IPS-NIHi11 (cell line): Measurements from ENCODE around the gene ATP11C.
A peak's percentile ranks its signal among the peaks of the same experiment; 100 is the strongest.

Experiments
- DNase-seq: peaks from one replicate; pipeline ENCODE4 v3.0.0; 2012; ENCODE audit warnings: mixed read lengths, low spot score

Gene ATP11C

DNA sequence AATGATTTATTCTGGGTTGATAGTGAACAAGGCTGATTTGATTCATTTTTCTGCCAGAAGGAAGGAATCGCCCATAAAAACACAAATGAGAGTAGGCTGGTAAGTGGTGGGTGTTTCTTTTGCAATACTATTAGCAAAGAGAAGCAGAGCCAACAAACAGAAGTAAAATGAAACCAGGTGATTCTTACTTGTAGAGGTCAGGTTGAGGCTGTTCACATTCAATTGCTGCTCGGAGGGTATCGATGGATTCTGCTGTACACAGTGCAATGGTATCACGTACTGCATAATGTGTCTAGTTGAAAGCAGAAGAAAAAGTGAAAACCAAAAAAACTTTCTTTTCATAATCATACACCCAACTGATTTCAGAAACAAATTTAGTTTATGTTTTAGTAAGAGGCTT is 130.8 kb downstream of the ATP11C start:
- no peak for DNase-seq

DNA sequence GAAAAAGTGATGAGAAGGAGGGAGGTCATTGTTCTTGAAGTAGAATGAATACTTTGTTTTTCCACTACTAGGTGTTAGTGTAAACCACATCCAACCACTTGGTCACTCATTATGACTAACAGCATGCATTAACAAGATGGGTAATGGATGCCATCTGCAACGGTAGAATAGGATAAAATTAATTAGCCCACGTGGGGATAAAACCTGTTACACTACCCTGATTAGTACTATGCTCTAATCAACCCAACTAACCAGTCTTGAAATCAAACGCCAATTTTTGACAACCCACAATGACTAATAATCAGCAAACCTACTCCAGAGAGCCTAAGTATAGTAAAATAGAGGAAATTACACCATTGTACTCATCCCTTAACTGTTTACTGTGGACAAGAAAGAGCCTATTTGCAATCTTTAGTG is 131.4 kb downstream of the ATP11C start:
- no peak for DNase-seq

DNA sequence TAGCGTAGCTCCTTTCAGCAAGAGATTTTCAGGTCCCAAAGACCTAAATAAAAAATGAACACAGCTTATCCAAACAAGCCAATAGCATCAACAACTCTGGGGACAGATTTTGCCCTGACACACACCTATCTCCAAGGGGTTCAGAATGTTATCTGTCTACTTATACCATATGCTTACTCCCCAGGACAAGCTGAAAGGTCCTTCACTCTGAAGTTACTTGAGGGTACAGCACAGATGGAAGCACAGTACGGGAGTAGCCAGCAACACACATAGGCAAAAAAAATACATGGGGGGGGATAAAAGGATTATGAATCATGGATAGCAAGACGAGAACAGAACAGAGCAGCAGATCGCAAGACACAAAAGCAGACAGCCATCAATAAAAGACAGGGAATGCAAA is 134.2 kb downstream of the ATP11C start:
- DNase-seq, result no peak

DNA sequence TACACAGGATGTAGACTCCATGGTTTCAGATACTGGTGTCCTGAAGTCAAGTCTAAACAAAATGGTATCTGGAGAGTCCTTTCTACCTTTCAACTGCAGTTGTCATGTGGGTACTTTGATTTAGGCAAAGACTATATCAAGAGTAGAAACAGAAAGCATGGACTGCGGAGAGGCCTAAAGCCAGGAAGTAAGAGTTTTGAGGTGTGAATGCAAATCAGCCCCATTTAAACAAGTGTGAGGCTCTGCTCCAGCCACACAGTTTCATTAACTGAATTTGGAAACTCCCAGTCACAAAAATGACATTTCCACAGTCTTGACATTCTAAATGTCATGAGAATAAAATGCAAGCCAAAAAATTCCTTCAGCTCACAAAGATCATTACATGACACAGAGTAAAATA is 137.7 kb downstream of the ATP11C start:
- DNase-seq, result no peak

DNA sequence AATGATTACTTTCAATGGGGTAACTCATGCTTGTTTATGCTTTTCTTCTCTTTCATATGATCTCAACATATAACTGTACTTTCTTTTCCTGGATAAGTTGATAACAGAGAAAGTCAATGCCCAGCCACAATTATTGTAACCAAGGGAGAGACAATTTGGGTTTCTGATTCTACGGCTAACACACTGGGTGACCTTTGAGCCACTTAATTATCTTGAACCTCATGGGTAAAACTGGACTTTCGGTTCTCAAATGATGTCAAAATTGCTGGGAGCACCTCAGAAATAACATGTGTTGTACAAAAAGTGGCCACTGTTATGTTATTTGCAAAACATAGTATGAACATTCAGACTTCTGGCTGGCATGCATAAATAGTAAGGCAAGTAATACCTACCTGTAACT is 145.3 kb downstream of the ATP11C start:
- DNase-seq, result no peak

DNA sequence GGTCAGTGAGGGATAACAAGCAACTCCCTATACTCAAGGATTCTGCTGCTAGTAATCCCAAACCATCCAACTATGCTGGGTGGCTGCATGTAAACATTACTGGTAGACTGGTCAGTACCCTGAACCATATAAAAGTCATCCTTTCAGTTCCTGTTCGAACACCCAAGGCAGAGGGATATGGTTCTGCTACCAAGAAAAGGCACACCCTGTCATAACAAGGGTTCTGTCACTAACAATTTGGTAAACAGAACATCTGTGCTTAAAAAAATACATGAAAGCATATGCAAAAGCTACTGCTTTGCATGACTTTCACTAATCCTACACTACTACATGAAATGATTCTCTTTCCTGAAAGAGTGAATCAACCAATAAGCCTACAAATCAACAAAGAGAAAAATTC is 148.0 kb downstream of the ATP11C start:
- DNase-seq, result no peak

DNA sequence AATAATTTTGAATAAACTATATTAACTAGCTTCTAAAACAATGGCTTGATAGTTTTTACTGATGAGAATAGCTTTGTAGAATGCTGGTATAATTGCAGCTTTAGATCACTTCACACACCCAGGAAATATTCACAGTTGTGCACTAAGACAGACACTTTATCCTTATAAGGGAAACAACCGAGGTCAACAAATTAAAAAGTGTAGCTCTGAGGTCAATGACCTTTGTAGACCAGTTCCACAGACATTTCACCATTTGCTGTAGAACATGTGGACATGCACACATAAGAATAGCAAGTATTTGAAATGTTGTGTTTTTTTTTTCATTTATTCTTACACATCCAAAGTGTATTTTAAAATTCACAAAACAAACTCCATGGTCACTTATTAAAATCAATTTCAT is 148.9 kb downstream of the ATP11C start:
- no peak for DNase-seq

DNA sequence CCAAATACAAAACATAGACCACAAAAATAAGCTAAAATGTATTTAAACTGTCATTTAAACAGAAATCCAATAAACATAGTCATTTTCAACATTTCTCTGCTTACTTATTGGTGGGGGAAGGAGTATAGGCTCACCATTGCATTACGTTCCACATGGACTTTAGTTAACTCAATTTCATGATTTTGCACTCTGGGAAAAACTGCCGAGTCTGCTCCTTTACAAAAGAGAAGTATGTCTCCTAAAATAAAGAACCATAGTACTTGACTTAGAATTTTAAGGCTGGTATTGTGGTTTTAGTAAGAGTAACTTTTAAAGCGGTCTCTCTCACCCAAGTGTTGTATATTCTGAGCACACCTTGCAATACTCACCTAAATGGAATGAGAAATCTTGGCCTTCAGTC is 149.8 kb downstream of the ATP11C start:
- no peak for DNase-seq

DNA sequence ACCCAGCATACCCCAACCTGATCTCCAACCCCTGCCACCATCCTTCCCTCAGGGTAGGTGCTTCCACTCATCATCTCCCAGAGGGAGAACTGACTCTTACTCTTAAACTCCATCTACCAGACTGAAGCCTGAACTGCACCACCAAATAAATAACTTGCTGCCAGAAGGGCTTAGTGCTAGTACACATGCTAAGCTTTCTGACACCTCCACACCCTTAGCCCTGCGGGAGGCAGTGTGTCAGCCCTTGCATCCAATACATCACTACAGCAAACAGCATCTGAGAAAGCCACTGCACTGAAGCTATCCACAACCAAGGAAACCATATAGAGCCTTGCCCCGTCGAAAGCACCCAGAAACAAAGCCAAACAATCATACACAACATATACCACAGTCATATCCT is 156.3 kb downstream of the ATP11C start:
- DNase-seq, result no peak

DNA sequence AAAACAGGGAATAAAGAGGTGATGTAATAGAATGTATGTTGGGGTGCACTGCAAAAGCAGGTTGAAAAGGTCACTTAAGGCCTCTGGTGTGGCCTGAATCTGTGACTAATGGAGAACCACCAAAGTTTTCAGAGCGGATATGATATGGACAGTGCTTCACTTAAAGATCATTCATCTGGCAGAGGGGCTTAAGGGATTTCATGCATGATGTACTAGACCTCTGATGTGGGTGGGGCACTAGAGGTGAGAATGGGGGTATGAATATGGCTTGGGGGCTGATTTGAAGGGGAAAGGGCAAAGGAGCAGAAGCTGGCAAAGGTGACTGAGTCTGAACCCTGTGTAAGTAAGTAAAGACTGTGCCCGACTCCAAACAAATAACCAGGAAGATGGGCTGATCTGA is 162.5 kb downstream of the ATP11C start:
- no peak for DNase-seq

DNA sequence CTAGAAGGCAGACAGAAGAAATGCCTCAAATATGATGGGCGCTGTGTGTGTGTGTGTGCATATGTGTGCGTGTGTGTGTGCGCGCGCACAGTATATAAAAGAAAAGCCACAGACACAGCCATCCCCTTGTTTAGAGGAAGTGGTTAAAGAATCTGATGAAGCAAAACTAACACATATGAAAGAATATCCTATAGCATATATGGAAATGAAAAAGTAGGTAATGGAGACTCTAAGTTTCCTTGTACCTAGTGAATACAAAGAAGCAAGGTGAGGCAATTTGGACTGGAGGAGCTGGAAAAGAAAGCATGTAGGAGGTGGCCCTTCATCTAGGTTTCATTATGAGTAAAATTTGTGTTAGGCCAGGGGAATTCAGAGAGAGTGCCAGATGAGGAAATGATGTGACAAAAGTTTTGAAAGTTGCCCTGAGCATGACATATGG is 166.3 kb downstream of the ATP11C start:
- no peak for DNase-seq

DNA sequence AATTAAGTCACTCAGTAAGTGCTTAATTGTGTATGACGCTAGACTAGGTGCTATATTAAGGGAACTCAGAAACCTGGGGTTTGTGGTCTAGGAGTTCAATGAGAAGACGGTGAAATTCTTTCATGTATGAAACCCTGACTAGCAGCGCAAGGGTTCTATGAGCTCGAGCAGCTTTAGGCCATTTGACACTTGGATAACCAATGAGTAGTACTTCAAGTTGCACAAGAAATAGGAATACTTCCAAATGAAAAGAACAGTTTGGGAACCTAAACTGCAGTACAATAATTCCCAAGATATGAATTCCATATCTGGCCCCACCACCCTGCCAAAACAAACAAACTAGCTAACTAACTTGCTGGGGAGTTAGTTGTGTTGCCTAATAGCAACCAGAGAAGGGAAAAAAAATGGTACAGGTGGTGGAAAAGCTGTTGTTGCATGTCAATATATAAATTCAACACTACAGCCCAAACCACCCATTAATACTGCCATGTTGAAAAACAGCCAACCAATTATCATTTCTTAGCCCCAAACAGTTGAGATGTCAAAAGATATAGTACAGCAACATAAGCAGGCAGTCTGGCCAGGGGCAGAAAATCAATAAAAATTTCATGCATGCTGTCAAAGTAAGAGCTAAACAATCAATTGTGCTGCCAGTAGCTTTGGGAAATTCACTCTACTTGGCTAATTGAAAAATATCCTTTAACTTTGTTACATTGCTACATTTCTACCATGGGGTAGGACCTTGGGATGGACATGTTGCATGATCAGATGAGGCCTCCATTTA is 170.3 kb downstream of the ATP11C start:
- DNase-seq, result no peak

DNA sequence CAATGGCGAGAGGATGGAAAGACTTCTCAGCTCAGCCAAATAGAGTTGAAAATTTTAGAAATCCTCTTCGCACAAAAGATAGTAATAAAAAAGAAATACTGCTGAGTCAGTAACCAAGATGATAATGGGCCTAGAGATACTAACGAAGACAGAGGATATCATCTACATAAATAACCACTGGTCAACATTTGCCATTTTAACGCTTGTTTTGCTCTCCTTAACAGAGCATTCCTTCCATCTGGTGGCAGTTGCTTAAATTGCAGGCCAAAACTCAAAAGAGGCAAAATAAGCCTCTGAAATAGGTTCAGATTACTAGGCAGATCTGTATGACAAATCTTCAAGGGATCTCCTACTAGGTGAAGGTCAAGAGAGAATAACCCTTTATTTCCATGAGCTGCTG is 173.2 kb downstream of the ATP11C start:
- DNase-seq, result peak; percentile 15

DNA sequence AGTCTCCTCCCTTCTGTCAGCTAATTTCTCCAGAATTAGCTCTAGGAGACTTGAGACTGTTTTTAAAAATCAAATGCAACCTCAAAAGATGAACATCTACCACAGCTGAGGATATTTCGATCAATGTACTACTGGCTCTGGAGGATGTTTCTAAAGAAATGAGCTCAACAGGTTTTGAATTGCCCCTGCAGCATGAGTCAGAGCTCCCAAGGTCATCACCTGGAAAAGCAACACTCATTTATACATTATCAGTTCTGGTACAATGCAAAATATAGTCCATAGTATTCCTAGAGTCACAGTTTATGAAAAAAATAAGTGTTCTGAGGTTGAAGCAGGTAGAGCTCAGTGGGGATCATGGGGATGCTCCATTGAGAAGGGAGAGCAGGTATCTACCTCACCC is 174.0 kb downstream of the ATP11C start:
- no peak for DNase-seq

DNA sequence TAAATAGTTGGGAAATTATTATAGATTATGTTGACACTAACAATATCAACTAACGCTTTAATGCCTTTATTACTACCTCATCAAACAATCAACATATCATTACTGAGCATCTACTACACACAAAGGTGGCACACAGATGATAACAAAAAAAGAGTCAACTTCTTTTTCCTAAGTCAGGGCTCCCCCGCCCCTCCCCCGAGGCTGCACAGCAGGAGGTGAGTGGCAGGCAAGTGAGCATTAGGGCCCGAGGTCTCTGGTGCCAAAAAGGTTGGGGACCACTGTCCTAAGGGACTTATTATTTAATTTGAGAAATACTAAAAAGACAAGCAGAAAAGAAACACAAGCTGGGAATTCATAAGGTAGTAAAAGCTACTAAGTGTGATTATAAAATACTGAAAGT is 174.6 kb downstream of the ATP11C start:
- no peak for DNase-seq

DNA sequence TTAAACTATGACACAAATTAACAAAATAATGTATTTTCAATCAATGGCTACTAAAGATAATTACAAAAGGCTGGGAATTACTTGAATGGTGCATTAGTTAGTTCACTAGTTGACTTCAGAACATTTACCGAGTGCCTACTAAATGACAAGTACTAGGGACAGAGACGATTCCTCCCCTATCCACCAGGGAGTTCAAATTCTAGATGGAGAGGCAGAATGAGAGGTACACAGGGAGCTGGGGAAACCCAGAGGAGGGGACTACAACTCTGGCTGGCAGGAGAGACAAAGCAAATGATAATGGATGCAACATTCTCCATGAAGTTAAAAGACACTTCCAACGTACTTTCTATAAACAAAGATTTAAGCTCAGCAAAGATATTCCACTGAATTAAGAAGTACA is 181.8 kb downstream of the ATP11C start:
- DNase-seq, result no peak

DNA sequence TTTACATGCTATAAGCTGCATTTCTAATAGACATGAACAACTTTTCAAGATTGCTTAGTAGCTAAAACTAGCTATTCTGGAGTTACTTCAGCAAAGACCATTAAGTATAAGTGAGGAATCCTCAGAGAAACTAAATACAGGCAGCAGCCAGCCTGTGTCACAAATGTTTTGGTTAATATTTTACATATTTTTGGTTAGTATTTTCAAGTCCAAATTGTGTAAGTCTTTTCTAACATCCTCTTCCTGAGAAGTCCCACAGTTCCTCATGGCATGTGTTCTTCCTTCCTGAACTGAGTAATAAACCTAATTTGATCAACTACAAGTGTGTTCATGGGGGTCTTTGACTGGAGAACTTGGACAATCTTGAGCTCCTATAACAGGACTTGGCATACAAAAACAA is 182.5 kb downstream of the ATP11C start:
- DNase-seq, result no peak

DNA sequence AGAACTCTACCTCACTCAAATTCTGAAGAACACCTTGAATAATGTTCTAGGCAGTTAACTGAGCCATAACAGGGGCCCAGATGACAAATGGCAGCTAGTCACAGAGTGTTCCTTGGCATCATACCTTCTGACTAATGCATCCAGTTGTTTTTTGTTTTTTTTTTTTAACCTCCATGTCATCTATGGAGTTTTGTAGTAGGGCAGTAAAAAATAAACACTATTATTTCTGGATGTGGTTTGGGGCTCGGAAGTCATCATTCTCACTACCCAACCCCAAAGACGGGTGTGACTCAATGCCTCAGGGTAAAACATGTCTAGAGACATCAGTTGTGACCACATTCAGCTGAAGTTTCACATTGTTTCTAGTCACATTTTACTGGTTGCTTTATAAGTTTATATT is 193.7 kb downstream of the ATP11C start:
- DNase-seq, result no peak

DNA sequence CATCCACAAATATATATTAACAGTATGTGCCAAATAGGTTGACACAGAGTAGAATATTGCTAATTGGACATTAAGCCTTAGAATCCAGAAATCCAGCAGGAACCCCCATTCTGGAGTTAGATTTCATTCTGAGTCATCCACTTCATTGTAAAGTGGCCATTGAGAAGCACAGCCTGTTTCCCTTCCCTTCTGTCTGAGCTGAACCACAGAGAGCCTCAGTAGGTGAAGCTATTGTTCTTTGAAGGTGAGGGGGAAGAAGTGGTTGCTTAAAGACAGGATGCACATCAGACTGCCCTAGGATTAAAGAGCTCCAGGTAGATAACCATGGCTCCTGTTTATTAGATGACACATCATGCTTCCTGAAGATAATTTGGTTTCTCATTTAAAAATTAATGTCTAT is 194.3 kb downstream of the ATP11C start:
- DNase-seq, result peak; percentile 10

DNA sequence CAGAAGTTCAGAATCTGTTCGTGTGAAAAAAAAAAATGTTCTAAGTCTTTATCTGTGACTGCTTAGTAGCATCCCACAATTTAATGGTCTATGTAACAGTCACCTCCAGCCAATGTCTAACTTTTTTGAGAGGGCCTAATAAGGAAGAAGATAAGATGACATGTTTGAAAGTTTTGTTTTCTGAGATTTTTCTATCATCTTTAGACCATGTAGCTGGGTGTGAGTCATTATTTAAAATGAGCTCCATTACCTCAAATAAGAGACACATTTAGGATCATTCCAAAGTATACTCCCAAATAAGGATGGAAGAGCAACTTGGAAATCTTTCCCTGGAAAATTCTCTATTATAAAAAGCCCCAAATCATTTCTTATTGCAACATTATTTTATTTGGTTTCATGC is 196.7 kb downstream of the ATP11C start:
- no peak for DNase-seq

DNA sequence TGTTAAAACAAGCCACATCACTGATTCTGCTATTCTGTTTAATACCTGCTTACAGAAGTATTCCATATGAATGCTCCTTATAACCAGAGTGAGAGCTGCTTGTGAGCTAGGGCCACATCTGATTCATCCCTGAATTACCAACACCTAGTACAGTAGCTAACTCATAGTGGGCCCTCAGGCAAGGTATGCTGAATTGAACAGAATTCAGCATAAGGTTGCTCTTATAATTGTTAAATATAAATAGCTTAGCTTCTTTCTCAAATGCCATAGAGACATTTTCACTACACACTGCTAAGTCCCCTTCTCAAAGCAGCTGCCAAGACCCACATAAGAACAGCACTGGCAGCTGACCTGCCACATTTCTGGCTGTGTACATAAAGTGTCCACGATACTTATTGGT is 197.9 kb downstream of the ATP11C start:
- no peak for DNase-seq

DNA sequence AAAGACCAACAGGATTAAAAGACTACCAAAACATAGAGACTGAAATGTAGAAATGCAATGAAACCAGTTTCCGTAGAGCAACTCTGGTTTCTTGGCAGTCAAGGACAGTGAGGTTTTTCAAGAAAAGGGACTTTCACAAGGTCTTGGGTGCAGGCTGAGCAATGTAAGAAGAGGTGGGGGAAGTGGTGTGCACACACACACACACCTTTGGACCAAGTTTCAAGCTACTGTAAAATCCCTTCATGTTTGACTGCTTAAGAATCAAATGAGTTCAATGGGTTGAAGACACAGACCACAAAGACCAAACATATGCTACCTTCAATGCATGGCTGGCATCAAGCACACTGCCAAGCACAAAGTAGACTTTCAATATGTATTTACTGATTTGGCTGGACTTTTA is 207.1 kb downstream of the ATP11C start:
- DNase-seq, result no peak

DNA sequence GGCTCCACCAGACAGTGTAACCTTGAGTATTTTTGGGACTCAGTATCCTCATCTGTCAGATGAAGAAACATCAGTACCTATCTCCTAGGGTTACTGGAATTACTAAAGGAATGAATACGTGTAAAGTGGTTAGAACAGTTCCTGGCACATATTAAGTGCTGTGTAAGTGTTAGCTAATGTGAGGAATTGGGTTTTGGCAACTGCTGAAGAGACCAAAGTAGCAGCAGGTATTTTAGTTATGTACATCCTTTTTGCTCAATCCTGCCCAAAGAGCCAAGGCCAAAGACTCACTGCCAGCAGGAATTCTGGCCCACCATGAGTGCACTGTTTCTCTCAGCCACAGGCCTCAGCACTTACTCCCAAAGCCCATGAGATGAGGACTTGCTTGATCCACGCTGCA is 208.2 kb downstream of the ATP11C start:
- no peak for DNase-seq

DNA sequence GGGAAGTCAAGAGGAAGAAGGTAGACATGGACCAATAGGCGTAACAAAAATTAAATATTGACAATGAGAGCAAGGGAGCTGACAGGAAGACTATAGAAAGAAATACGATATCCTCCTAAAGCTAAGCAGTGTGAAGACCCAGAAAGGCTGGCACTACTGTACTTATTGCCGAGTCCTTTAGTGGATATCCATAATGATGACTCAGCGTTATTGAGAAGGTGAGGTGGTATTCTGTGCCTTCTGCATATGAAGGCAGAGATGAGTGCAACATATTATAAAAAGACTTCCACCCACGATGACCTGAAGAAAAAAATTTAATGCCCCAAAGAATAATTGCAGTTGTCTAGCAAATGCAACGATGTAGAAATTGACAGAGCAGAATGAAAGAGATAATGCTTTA is 211.9 kb downstream of the ATP11C start:
- no peak for DNase-seq

DNA sequence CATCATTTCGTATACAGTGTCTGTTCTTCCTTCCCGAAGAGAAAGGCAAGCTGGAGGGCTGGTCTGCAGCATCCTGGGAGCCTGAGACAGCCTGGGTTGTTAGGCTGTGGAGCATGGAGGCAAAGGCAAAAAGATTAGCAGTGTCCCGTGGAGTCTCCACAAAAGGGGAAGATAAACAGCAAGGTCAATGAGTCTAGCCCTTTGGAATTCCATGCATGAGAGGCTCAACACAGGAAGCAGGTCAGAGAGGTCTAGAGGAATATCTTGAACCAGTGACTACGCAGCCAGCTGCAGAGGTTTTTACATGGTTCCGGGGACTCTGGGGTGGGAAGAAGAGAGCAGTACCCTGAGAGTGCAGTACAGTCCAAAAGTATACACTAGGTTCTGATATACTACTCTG is 212.7 kb downstream of the ATP11C start:
- peak; percentile 41 for DNase-seq
